Heart left ventricle (tissue), 16 donors: ENCODE results near the gene GRB7. TPM values are rescaled to one million over a fixed set of nuclear protein-coding genes. Genes with fewer than 3 reads are reported as not detected.
A peak's percentile ranks its signal among the peaks of the same experiment; 100 is the strongest.

Source experiments
- ATAC-seq, 4 donors: fragments of 200-7000 bp; cut with Tn5 transposase; one replicate each; pipeline ENCODE4 v1.9.1; 2020 to 2022; ENCODE audit warnings: moderate library complexity in 4 of 4, mild to moderate bottlenecking in 3 of 4, moderate number of reproducible peaks in 1 of 4
- DNase-seq, 5 donors: peaks; one replicate each; pipeline ENCODE4 v3.0.0-alpha.2; 2020
- H3K27ac ChIP-seq, 12 donors: fragments of 200-600 bp; sonication (generic) in 4 of 12; one replicate each; pipeline versions ENCODE4 v1.5.0 to v1.8.0; 2016 to 2022; ENCODE audit warnings: mild to moderate bottlenecking in 2 of 12
- H3K27me3 ChIP-seq, 9 donors: fragments of 200-600 bp; sonication (generic) in 2 of 9; one replicate each; pipeline versions ENCODE4 v1.5.1 to v1.8.0; 2016 to 2022; ENCODE audit warnings: mild to moderate bottlenecking in 3 of 9
- H3K36me3 ChIP-seq, 9 donors: fragments of 200-600 bp; sonication (generic) in 2 of 9; one replicate each; pipeline versions ENCODE4 v1.5.0 to v1.8.0; 2018 to 2022; ENCODE audit warnings: mild to moderate bottlenecking in 2 of 9
- H3K4me1 ChIP-seq, 12 donors: fragments of 200-600 bp; sonication (generic) in 4 of 12; one replicate each; pipeline versions ENCODE4 v1.5.0 to v1.8.0; 2016 to 2022; ENCODE audit warnings: mild to moderate bottlenecking in 3 of 12
- H3K4me3 ChIP-seq, 12 donors: fragments of 200-600 bp; sonication (generic) in 4 of 12; one replicate each; pipeline versions ENCODE4 v1.5.0 to v1.8.0; 2017 to 2022; ENCODE audit warnings: mild to moderate bottlenecking in 9 of 12, moderate library complexity in 4 of 12
- H3K9me3 ChIP-seq, 12 donors: fragments of 200-600 bp; sonication (generic) in 4 of 12; one replicate each; pipeline versions ENCODE4 v1.5.0 to v1.8.0; 2016 to 2022; ENCODE audit warnings: mild to moderate bottlenecking in 1 of 12
- CTCF ChIP-seq, 12 donors: fragments of 200-600 bp; sonication (generic) in 4 of 12; IDR thresholded peaks; one replicate each; pipeline versions ENCODE4 v1.5.0 to v1.8.0; 2018 to 2022; ENCODE audit warnings: antibody characterized with exemption in 12 of 12, mild to moderate bottlenecking in 5 of 12
- POLR2A ChIP-seq, 2 donors: fragments of 450-650 bp; IDR thresholded peaks; one replicate each; pipeline ENCODE4 v1.6.1; 2017; ENCODE audit warnings: antibody characterized with exemption in 2 of 2, mild to moderate bottlenecking in 2 of 2, moderate library complexity in 2 of 2
- WGBS, 4 donors: extraction: QIAGEN DNeasy Blood & Tissue Kit in 2 of 4; methylation state at CpG; one replicate each; pipeline versions ENCODE4 v1.1.5 to v1.1.7; 2013 to 2018; 5-methylcytosine and 5-hydroxymethylcytosine counted together
- intact Hi-C, 10 donors: fragments of 100-400 bp; cut with DNase I; formaldehyde crosslinking; loops; one replicate each; pipeline versions ENCODE4 v1.11.1 to v1.14.2; 2022
- polyA plus RNA-seq, 2 donors: library from polyadenylated mRNA; stranded (reverse); fragments of 200-250 nt; gene quantifications; one replicate each; pipeline ENCODE4 v1.2.3, GENCODE V29; 2013
- total RNA-seq, 9 donors: library from RNA; depleted of rRNA in 2 of 9; stranded (reverse); fragments of >200 nt in 2 of 9; fragmentation: NEBNext Ultra II Directional in 3 of 9; extraction: Animal tissue kit (Norgen Biotek cat#: 25700) in 3 of 9; gene quantifications; one replicate each; pipeline versions ENCODE4 v1.1.0 to v1.2.4, GENCODE V29; 2016 to 2023
- donor health status: ischemic (EF 13 %, LVEDD 7.1; RV severe dilation, severe dysfunction).
- donor health status: healthy with polysubstance abuse.
- donor health status: DM: no; HTN: yes; CAD: no.
- donor health status: DM: no; HTN: no; CAD: no.
- donor health status: ischemic (EF 25% LVEDD 6.9; RV normal size, moderate dysfunction).
- donor health status: ischemic (EF 25% LVEDD 5.7; RV mildly dilated, moderate dysfunction).
- donor health status: healthy.
- donor health status: DM: yes; HTN: yes; CAD: no.
- donor health status: ischemic (EF 35%, LVEDD 5.7; RV mildly dilated, moderate dysfunction).
- donor health status: nonischemic (EF 11% LVEDD 7.7; RV severe dilation, severe dysfunction).
- donor health status: DM: yes; HTN: yes; CAD: no.
- donor health status: PGD.
- donor health status: ischemic (EF 29% LVEDD 5.4; RV normal size, mild dysfunction).
- donor health status: nonischemic (EF 23%, LVEDD 6.1; RV moderate dilation, normal function).

Gene GRB7
- total and polyA plus RNA-seq, 11 donors: 0.48 to 8.2 (median 1.3) TPM

- DNase-seq (peak in 1 of 5 donors; percentile 9), ATAC-seq (no peak)
- H3K4me1 ChIP-seq: peaks cover 0 to 69% (median 31%) of the 10 kb centered on the region in 12 donors
- peak overlapping the region in 6 of 12 donors; percentile 33 to 94 (median 90) for H3K27ac ChIP-seq
- intact Hi-C loops: no loop called here
- no peaks in the 10 kb centered on the region for H3K9me3 ChIP-seq
- 49 to 66% (median 62%) methylated on average over 3 to 4 of the region's 4 CpGs for WGBS, 4 donors
- H3K27me3 ChIP-seq: peaks cover 0 to 13% (median 0%) of the 10 kb centered on the region in 9 donors
- peak overlapping the region in 3 of 12 donors; percentile 89 to 98 (median 97) for H3K4me3 ChIP-seq
- TF ChIP-seq POLR2A (IDR thresholded peaks at IDR 0.05) (no peak), CTCF (IDR thresholded peaks at IDR 0.05) (no peak)
- H3K36me3 ChIP-seq: peaks cover 0 to under 1% (median 0%) of the 10 kb centered on the region in 9 donors
These were observed 35.8 kb upstream of the GRB7 start for GRCh38 chr17:39701784-39702422.

- peaks cover 0 to 13% (median 0%) of the 10 kb centered on the region in 9 donors for H3K27me3 ChIP-seq
- H3K9me3 ChIP-seq: no peaks in the 10 kb centered on the region
- DNase-seq: peak in 2 of 5 donors; percentile 49 to 60
- peak overlapping the region in 9 of 12 donors; percentile 25 to 94 (median 51) for H3K27ac ChIP-seq
- WGBS, 4 donors: 49 to 59% (median 56%) methylated on average over 12 of the region's 12 CpGs
- intact Hi-C loops: no loop called here
- no peak overlapping the region for H3K4me3 ChIP-seq
- H3K4me1 ChIP-seq: peaks cover 0 to 72% (median 31%) of the 10 kb centered on the region in 12 donors
- peaks cover 0 to 14% (median 10%) of the 10 kb centered on the region in 9 donors for H3K36me3 ChIP-seq
- TF ChIP-seq CTCF (IDR thresholded peaks at IDR 0.05) (no peak), POLR2A (IDR thresholded peaks at IDR 0.05) (no peak)
- peak in 2 of 4 donors; percentile 26 to 52 for ATAC-seq
These were observed 34.5 kb upstream of the GRB7 start for GRCh38 chr17:39702901-39703893.

- 70 to 84% (median 79%) methylated on average over 5 of the region's 5 CpGs for WGBS, 4 donors
- H3K4me1 ChIP-seq: peaks cover 0 to 72% (median 31%) of the 10 kb centered on the region in 12 donors
- TF ChIP-seq CTCF (IDR thresholded peaks at IDR 0.05) (no peak), POLR2A (IDR thresholded peaks at IDR 0.05) (no peak)
- peaks cover 0 to 13% (median 0%) of the 10 kb centered on the region in 9 donors for H3K27me3 ChIP-seq
- H3K4me3 ChIP-seq: no peak overlapping the region
- H3K36me3 ChIP-seq: peaks cover 0 to 21% (median 17%) of the 10 kb centered on the region in 9 donors
- peak overlapping the region in 4 of 12 donors; percentile 13 to 94 (median 52) for H3K27ac ChIP-seq
- intact Hi-C loops: no loop called here
- H3K9me3 ChIP-seq: no peaks in the 10 kb centered on the region
- no peak for DNase-seq
- ATAC-seq: no peak
These were observed 33.8 kb upstream of the GRB7 start for GRCh38 chr17:39703913-39704312.
